Suppressor macrophage treated with lipopolysaccharide for 4 hours (primary cell): ENCODE results near the gene DAGLA.

Experiments
- DNase-seq: peaks from one replicate; pipeline ENCODE4 v3.0.0-alpha.2; 2020

Gene DAGLA

DNA sequence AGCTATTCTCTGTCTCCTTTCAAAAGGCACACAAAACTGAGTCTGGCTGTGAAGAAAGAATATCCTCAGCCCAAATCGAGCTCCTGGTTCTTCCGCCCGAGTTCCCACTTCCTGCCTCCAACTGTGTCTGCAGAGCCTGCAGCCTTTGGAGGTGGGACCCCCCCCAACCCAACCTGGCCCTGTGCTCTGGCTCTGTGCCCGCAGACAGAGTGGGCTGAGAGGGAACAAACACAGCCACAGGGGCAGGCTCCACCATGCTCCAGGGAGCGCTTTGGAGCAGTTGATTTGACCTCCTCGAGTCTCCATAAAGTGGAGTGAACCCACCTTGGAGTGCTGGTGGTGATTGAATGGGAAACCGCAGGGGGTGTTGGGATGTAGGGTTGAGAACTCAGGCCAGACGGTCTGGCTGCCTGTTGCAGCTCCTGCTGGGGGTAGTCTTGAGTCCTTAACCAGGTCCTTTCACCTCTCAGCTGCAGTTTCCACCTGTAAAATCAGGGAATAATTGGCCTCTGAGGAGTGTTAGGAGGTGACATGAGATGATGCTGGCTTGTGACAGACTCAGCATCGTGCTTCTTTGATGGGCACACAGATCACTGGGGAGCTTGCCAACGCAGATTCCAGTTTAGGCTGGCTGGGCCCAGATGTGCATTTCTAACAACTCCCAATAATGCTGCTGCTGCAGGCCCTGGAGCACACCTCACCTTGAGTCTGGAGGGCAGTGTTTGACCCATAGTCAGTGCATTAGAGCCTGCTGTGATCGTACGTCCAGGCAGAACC, 11.4 kb downstream of the DAGLA start:
- no peak for DNase-seq

DNA sequence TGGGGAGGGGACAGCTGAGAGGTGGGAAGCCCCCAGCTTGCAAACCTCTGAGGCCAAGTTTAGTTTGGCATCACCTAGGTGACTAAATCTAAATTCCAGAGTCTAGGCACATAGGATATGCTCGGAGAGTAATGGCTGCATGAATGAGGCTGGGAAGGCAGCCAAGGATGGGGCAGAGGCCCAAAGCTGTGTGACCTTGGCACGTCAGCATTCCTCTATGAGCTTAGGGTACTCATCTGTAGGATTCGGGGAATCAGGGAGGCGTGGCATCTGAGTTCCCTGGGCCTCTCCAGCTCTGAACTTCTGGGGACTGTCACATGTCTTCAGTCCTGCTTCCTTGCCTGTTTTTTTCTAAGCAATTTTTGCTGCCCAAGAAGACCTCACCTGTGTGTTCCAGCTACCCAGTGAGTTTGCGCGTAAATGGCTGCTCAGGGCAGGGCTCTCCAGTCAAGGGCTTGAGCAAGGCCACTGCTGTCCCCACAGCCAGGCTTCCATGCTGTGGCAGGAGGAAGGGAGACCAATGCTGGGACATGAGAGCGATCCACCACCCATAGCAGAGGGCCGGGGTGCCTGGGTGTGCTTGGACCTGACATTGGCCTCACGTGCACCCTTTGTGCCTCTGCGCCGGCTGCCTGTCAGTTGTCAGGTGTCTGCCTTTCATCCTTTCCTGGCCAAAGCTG, 13.9 kb downstream of the DAGLA start:
- DNase-seq, result no peak

DNA sequence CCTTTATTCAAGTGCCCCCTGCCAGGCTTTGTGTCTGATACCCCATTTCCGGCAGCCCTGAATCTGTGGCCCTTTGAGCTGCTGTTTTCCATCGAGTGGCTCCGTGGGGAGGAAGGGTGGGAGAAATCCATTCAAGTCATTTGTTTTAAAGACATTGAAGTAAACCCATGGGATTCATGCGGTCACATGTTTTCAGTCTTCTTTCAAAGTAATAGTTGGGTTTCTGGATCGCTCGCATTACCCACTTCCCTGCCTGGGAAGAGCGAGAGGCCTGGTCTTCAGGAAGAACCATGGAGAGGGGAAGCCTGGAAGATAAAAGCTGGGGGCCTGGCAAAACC, 14.4 kb downstream of the DAGLA start:
- no peak for DNase-seq

DNA sequence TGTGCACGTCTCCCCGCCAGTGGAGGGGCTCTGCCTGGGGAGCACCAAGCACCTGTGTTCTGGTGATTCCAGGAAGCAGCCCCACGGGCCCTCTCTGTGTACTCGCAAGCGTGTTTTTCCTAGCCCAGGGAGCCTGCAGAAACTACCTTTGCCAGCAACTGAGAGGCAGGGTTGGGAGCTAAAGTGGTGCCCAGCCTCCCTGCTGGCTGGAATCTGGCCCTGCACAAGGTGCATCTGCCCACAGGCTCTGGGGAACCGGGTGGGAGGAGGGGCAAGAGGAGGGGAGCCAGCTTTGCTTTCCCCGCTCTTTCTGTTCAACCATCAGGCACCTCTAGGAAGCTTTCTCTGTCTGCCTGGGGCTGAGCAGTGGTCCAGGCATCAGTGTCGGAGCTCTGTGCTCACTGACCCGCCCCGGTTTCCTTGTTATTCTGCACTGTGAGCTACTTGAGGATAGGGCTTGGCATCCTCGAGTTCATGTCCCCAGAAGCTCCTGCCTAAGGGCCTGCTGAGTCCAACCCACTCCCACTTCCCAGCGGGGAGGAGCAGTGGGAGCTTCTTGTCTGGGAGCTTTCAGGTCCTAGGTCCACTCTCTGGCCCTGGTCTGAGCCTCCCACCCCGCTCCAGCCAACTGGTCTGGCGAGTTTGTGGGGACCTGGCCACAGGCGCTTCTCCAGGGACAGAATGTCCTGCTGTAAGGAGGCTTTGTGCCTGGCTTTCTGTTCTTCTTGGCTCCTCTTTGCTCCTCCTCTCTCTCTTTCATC, 14.9 kb downstream of the DAGLA start:
- no peak for DNase-seq

DNA sequence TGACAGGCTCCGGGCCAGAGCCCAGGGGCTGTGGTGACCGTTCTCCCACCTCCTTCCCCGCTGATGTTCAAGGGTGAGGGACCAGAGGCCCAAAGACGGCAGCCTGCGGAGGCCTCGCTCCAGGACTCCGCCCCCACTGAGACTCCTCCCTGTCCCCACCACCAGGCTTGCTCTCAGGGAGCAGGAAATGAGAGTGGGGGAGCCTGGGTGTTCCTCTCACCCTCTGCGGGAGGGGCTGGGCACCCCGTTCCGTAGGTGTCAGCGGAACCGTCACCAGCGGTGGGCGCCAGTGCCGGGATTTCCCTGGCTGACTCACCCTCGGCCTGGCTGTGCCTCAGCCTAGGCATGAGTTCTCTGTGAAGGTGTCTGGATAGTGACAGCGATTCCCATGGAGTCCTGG, 15.7 kb downstream of the DAGLA start:
- DNase-seq, result peak; percentile 97

DNA sequence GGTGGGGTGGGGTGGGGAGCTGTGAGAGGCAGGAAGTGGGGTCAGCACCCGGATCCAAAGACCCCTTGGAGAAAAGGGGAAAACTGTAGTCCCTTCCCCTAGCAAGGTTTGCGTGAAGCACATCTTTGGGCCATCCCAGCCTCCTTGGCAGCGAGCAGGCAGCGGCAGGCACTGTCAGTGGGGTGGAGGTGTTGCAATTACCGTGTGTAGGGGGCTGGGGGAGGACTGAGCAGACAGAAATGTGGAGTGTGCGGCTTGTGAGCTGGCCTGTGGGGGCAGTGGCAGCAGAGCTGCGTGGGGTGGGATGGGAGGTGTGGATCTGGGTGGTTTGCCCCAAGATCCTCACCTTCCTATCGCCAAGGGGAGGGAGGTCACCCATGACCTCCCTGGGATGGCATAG, 16.4 kb downstream of the DAGLA start:
- DNase-seq, result no peak

DNA sequence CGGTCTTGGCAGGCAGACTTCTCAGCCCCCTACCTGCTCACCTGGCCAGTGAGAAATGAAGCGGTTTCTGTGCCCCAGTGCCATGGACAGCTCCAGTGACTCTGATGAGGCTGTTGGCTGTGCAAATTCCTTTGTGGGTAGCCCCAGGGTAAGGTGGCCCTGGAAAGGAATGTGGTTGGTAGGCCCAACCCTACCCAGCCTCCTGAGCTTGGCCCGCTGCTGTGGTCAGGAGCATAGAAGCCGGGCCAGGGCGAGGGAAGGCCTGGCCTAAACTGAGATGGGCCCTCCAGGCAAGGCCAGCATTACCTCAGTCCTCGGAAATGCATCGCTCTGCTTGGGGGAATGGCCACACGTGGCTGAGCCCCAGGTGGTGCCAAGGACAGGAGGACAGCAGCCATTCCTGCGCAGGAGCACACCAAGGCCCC, 16.9 kb downstream of the DAGLA start:
- no peak for DNase-seq

DNA sequence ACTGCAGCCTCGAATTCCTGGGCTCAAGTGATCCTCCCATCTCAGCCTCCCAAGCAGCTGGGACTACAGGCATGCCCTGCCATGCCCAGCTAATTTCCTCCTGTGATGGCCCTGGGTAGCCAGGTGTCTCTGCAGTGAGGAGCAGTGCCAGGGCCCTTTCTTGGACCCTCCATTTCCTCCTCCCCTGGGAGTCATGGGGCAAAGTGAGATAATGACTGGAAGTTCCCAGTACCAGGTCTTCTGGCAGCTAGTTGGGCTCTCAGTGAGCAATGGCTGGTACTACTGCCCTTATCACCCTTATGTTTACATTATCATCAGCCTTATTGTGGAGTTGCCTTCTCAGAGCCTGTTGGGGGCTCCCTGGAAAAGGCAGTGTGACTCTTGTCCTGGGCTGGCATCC, 17.6 kb downstream of the DAGLA start:
- no peak for DNase-seq

DNA sequence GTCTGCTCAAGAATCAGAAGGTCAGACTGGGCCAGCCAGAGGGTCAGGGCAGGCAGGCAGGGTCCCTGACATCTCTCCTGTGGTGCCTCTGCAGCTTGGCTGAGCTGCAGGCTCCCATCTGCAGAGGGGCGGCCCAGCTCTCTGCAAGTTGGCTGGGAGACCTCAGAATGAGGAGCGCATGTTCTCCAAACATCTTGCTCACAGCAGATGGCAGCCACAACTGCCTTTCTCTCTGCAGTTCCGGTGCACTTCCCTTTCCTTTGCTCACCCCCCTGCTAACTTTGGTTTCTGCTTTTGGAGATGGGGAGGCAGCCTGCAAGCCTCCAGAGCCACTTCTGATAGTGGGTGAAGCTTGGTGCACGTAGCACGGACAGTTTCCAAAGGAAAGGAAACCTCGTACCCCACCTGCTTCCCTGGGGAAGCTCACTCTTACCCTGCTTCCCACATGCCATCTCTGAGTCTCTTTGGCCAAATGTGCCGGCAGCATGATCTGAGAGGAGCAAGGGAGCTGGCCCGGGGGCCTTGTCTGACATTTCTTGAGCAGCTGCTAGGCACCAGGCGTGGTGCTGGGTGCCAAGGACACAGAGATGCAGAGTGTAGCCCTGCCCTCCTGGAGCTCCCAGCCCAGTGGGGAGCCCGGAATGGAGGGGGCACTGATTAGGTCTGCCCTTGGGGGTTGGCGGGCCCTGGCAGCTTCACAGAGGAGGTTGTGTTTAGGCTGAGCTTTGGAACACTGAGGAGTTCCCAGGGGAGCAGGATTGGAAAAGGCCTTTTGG, 18.2 kb downstream of the DAGLA start:
- DNase-seq, result peak; percentile 66

DNA sequence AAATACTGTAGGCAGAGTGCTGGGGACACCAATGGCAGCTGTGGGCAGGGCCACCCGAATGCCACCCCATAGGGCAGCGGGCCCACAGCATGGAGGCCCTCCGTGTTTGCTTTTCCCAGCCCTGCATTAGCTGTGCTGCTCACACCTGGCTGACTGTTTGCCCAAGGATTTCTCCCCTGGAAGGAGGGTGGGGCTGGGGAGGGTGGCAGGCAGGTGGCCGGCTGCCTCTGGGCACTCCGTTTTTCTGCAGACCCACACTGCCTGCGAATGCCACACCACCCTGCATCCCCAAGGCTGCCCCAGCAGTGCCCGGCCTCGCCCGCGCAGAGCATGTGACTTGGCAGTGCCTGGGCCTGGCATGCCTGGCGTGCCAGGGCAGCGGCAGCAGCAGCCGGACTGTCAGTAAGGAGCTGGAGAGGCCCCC, 19.6 kb downstream of the DAGLA start:
- no peak for DNase-seq

DNA sequence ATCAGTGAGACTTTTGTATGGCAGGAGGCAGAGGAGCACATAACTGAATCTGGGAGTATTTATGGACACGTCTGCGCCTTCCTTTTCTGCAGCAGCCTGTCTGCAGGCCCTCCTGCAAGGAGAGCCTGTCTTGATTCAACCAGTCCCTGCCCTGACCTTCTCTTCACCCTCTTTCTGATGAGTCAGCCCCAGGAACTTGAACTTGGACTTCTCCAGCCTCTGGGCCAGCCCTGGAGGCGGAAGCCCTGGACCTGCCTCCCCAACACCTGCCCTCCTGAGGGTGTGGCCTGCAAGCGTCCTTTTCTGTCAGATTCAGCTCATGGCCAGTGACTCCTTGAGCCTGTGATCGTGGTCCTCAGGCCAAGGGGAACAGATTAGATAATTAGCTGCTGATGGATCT, 20.0 kb downstream of the DAGLA start:
- DNase-seq, result peak; percentile 67

DNA sequence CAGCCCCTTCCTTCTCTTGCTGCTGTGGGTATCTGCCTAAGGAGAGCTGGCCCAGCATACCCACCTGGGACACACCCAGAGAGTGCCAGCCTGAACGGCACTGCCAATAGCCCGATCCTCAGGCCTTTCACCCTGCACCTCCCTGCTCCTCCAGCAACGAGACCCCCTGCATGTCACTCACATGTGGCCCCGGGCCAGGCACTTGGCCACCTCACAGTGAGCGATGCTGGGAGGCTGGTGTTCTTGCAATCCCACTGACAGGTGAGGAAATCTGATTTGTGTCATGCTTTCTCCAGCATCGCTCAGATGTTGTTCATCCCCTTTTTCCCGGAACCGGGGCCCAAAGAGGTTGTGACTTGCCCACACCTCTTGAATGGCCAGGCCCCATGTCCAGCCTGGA, 20.5 kb downstream of the DAGLA start:
- no peak for DNase-seq

DNA sequence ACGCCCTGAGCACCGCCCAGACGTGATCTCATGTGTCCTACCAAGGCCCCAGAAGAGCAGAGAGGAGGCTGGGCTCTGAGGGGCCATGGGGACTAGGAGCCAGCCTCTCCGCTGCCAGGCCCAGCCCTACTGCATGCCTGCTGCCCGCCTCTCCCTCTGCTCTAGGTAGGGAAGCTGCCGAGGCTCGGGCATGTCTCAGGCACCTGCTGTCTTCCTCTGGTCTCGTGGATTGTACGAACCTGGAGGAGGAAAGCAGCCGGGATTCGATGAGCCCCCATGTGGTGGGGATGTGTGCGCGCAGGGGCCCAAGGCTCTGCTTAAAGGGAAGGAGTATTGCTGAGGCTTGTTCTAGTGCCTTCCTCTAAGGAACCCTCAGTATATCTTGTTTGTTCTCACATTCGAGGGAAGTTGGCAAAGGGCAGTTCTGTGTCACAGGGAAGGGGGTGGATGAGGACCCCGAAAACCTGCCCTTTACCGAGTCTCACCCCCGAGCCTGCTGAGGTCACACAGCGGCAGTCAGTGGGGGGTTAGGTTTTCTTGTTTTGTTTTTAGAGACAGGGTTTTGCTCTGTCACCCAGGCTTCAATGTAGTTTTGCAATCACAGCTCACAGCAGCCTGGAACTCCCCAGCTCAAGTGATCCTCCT, 21.2 kb downstream of the DAGLA start:
- DNase-seq, result peak; percentile 88

DNA sequence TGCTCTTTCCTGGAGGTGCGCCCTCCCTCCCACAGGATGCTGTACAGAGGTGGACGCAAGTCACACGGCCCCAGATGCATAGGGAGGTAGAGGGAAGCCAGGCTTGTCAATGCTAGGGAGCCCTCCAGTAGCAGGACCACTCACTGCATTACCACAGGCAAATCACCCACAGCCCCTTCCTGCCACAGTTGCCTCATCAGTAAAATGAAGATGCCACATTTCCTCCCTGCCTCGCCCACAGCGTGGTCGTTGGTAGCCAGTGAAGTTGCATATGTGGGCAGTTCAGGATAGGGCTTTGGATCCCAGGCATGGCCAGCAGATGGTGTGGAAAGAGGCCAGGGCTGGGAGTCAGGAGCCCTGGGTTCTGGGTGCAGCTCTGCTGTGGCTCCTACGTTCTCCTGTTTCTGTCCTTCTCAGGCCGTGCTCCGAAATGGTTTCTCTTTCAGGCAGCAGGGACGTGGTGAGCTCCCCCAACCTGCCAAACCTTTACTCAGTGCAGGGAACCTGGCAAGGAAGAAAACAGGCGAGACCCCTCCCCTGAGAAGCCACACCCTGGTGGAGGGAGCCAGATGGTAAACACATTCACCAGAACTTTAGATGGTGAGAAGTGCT, 22.6 kb downstream of the DAGLA start:
- peak; percentile 41 for DNase-seq

DNA sequence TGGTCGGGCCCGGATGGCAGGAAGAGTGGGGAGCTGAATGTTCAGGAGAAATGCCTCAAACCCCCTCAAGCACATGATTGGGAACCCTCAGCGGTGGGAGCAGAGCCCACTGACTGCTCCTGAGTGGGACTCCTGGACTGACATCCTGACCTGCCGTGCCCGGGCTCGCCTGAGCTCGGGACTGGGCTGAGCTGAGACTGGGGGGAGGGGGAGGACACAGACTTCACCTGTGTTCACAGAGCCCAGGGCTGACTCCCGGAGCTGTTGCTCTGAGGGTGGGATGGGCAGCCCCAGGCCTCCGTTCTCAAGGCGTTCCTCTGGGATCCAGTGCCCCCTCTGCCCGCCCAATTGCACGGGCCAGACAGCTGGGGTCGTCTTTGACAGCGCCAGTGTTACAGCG, 24.6 kb downstream of the DAGLA start:
- no peak for DNase-seq

DNA sequence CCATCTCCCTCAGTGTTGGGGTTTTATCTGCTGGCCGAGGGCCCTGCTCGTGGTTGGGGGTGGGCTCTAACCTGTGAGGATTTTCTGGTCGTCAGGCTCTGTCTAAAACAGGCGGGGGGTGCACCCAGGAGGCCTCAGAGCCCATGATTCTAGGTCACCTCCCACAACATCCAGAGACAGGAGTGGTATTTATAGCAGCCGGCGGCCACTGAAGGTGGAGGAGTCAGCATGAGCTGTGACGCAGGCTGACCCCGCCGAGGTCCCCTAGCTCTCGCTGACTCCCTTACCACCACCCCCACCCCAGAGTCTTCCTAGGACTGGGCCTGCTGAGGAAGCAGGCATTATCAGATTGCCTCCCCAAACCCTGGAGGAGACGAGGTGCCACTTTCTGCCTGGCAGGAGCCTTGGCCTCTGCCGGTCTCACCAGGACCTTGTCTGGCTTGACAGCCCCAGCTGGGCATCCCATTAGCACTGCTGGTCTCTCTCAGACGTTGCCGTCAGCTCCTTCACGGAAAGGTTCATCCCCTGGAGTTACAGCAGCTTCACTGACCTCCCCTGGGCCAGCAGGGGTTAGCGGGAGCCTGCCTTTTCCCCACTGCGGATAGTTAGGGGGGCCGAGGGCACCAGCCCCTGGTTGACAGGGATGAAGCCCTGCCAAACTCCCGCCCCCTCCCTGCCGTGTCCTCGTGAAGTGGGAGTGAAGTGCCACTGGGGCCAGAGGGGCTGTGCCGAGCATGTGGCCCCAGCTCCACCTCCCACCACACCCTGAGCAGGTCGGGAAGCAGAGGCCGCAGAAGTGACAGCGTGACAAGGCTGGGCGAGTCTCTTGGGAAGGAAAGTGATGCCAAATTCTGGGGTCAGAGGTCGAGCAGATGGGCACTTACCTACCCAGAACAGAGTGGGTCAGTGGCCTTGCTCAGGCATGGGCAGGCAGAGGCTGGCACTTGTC, 26.5 kb downstream of the DAGLA start:
- DNase-seq, result no peak

DNA sequence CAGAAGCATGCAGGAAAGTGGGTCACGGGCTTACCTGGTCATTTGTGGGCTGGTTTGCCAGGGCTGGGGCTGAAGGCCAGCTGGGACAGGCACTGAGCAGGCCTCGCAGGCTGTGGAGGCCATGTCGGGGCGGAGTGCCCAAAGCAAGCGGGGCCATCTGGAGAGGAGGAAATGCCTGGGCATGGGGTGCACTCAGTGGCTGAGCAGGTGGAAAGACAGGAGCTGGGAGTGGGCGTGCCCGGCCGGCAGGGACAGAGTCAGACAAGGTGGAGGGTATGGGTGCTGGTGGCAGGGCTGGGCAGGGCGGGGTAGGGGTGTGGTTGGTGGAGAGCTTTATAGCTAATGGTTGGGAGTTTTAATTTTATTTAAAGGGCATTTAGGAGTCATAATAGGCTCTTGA, 27.4 kb downstream of the DAGLA start:
- no peak for DNase-seq

DNA sequence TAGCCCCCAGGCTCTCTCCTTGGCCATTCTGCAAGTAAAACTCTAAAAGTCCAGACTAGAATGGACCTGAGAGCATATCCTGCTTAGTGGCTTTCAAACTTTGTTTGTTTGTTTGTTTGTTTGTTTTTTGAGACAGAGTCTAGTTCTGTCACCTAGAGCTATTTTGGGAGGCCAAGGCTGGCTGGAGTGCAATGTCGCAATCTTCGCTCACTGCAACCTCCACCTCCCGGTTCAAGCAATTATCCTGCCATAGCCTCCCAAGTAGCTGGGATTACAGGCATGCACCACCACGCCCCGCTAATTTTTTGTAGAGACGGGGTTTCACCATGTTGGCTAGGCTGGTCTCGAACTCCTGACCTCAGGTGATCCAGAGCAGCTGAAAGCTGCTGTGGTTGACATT, 28.9 kb downstream of the DAGLA start:
- no peak for DNase-seq

DNA sequence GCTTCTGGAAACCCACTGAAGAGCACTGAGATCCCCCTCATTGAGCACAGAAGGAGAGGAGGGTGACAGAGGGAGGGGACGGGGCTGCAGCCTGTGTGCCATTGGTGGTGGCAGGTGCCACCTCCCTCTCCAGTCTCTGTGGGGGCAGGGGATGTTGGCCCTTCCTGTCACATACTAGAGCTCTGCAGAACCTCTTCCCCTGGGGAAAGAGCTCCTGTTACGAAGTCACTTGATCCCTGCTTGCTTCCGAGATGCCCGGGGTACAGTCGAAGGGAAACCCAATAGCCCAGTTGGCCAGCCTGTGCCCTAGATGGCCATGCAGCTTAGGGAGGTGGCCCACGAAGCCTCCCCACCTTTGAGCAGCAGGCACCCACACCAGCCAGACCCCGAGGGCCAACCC, 29.4 kb downstream of the DAGLA start:
- no peak for DNase-seq

DNA sequence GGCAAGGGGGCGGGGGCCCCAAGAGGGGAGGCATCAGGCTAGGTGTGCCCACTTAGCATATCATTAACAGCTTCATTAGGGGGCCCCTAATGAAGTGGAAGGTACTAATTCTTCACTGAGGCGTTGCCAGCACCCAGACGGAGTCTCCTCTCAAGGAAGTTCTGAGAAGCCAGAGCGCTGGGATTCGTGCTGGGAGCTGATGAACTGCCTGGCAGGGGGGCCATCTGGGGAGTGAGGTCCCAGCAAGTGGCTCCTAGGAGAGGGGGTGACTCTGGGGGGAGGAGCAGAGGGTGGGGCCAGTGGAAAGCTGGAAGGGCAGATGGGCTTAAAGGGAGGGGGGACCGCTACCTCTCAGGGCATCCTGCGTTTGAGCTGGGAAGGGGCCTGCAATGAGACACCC, 29.8 kb downstream of the DAGLA start:
- no peak for DNase-seq

DNA sequence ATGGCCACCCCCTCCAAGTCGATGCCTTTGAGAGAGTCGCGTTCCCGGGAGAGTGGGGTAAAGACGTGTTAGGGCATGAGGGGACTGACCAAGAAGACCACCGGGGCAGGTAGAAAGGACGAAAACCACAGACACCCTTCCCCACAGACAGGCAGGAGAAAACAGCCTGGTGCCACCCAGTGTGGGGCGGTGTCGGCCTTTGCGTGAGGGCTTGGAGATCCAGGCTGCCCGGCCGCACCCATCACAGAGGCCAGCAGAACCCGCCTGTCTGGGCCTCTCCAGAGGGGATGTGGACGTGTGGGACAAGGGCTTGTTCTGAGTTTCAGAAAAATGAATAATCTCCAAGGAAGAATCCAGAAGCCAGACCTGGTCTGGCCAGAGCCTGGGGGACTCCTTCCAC, 30.8 kb downstream of the DAGLA start:
- no peak for DNase-seq
